ENCODE results near the gene MAGI2.

The MAGI2 gene

DNA sequence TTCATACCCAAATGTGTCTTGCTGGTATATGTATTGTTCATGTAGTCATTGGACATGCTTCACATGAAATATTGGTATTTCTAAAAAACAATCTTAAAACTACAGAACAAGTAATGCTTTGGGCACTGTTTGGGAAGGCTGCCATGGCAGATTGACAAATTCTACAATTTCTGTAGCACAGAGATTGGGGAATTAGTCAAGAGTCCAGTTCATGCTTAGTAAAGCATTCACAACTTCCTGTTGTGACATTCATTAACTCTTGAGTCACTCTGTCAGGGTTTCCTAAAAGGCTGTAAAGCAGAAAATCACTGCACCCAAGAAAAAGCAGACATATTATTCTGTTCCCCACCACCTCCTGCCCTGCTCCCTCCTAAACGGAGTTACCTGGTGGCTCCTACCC is 1256.0 kb downstream of the MAGI2 start:
- Histone ChIP-seq H3K9me2 (replicated peaks; ENCODE audit: control insufficient read depth, low read length) (no peaks in the 10 kb centered on the region), H3K4me3 (ENCODE audit: low read length) (no peak overlapping the region), H3K4me2 (ENCODE audit: low read length) (no peak overlapping the region), H3K27ac (ENCODE audit: low read depth, low read length) (no peak overlapping the region), H3K27me3 (ENCODE audit: control insufficient read depth, low read length) (no peaks in the 10 kb centered on the region), H3K9me3 (ENCODE audit: control insufficient read depth, insufficient read depth, low read length) (no peaks in the 10 kb centered on the region), H3F3A (ENCODE audit: control insufficient read depth, insufficient read depth) (no peaks in the 10 kb centered on the region), H3K79me2 (ENCODE audit: control insufficient read depth, low read length) (no peaks in the 10 kb centered on the region), H3K4me1 (ENCODE audit: control insufficient read depth, low read length) (no peaks in the 10 kb centered on the region), H3K36me3 (ENCODE audit: control insufficient read depth, low read length) (no peaks in the 10 kb centered on the region), H4K20me1 (ENCODE audit: control insufficient read depth, insufficient read depth, low read depth, low read length) (no peaks in the 10 kb centered on the region)
- TF ChIP-seq EZH2phosphoT487 (IDR thresholded peaks at IDR 0.05; ENCODE audit: borderline replicate concordance, low read length) = no peak
- TF ChIP-seq, protein P1, sequence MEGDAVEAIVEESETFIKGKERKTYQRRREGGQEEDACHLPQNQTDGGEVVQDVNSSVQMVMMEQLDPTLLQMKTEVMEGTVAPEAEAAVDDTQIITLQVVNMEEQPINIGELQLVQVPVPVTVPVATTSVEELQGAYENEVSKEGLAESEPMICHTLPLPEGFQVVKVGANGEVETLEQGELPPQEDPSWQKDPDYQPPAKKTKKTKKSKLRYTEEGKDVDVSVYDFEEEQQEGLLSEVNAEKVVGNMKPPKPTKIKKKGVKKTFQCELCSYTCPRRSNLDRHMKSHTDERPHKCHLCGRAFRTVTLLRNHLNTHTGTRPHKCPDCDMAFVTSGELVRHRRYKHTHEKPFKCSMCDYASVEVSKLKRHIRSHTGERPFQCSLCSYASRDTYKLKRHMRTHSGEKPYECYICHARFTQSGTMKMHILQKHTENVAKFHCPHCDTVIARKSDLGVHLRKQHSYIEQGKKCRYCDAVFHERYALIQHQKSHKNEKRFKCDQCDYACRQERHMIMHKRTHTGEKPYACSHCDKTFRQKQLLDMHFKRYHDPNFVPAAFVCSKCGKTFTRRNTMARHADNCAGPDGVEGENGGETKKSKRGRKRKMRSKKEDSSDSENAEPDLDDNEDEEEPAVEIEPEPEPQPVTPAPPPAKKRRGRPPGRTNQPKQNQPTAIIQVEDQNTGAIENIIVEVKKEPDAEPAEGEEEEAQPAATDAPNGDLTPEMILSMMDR (IDR thresholded peaks at IDR 0.05; ENCODE audit: low read depth, low read length, poor library complexity, severe bottlenecking) = no peak

GRCh38 chr7:78195281-78195680 is 1258.2 kb downstream of the MAGI2 start:
- no peak for TF ChIP-seq EZH2phosphoT487 (IDR thresholded peaks at IDR 0.05; ENCODE audit: borderline replicate concordance, low read length)
- Histone ChIP-seq H3K79me2 (ENCODE audit: control insufficient read depth, low read length) (no peaks in the 10 kb centered on the region), H3F3A (ENCODE audit: control insufficient read depth, insufficient read depth) (no peaks in the 10 kb centered on the region), H3K4me2 (ENCODE audit: low read length) (no peak overlapping the region), H4K20me1 (ENCODE audit: control insufficient read depth, insufficient read depth, low read depth, low read length) (no peaks in the 10 kb centered on the region), H3K9me2 (replicated peaks; ENCODE audit: control insufficient read depth, low read length) (no peaks in the 10 kb centered on the region), H3K4me3 (ENCODE audit: low read length) (no peak overlapping the region), H3K27ac (ENCODE audit: low read depth, low read length) (no peak overlapping the region), H3K27me3 (ENCODE audit: control insufficient read depth, low read length) (no peaks in the 10 kb centered on the region), H3K4me1 (ENCODE audit: control insufficient read depth, low read length) (no peaks in the 10 kb centered on the region), H3K36me3 (ENCODE audit: control insufficient read depth, low read length) (no peaks in the 10 kb centered on the region), H3K9me3 (ENCODE audit: control insufficient read depth, insufficient read depth, low read length) (no peaks in the 10 kb centered on the region)

DNA sequence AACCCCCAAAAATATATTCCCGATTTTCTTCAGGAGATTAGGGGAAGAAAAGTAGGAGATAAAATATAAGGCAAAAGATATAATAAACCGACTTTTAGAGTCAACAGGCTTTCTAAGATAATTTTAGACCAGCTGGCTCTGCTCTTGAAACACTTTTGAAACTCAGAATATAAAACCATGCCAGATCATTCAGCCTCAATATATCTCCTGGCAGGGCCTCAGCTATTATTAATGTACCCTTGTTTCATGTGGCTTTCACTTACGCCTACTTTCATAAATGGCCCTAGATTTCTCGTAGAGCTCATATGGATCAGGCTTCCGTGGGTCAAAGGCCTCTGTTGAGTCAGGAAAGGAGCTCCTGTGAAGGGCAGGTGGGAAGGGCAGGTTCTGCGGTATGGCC is 1258.9 kb downstream of the MAGI2 start:
- Histone ChIP-seq H3K9me3 (ENCODE audit: control insufficient read depth, insufficient read depth, low read length) (no peaks in the 10 kb centered on the region), H3K27ac (ENCODE audit: low read depth, low read length) (no peak overlapping the region), H4K20me1 (ENCODE audit: control insufficient read depth, insufficient read depth, low read depth, low read length) (no peaks in the 10 kb centered on the region), H3K9me2 (replicated peaks; ENCODE audit: control insufficient read depth, low read length) (no peaks in the 10 kb centered on the region), H3K79me2 (ENCODE audit: control insufficient read depth, low read length) (no peaks in the 10 kb centered on the region), H3K4me1 (ENCODE audit: control insufficient read depth, low read length) (no peaks in the 10 kb centered on the region), H3F3A (ENCODE audit: control insufficient read depth, insufficient read depth) (no peaks in the 10 kb centered on the region), H3K36me3 (ENCODE audit: control insufficient read depth, low read length) (no peaks in the 10 kb centered on the region), H3K27me3 (ENCODE audit: control insufficient read depth, low read length) (no peaks in the 10 kb centered on the region), H3K4me3 (ENCODE audit: low read length) (no peak overlapping the region), H3K4me2 (ENCODE audit: low read length) (no peak overlapping the region)
- no peak for TF ChIP-seq EZH2phosphoT487 (IDR thresholded peaks at IDR 0.05; ENCODE audit: borderline replicate concordance, low read length)
- TF ChIP-seq, protein P1 (IDR thresholded peaks at IDR 0.05; ENCODE audit: low read depth, low read length, poor library complexity, severe bottlenecking) = no peak

GRCh38 chr7:78191475-78192079 is 1261.9 kb downstream of the MAGI2 start:
- Histone ChIP-seq H3K79me2 (ENCODE audit: control insufficient read depth, low read length) (no peaks in the 10 kb centered on the region), H3K27me3 (ENCODE audit: control insufficient read depth, low read length) (no peaks in the 10 kb centered on the region), H3K9me3 (ENCODE audit: control insufficient read depth, insufficient read depth, low read length) (no peaks in the 10 kb centered on the region), H3K4me3 (ENCODE audit: low read length) (no peak overlapping the region), H3K9me2 (replicated peaks; ENCODE audit: control insufficient read depth, low read length) (no peaks in the 10 kb centered on the region), H3K4me1 (ENCODE audit: control insufficient read depth, low read length) (no peaks in the 10 kb centered on the region), H3K4me2 (ENCODE audit: low read length) (no peak overlapping the region), H3K36me3 (ENCODE audit: control insufficient read depth, low read length) (no peaks in the 10 kb centered on the region), H3K27ac (ENCODE audit: low read depth, low read length) (no peak overlapping the region), H3F3A (ENCODE audit: control insufficient read depth, insufficient read depth) (no peaks in the 10 kb centered on the region), H4K20me1 (ENCODE audit: control insufficient read depth, insufficient read depth, low read depth, low read length) (no peaks in the 10 kb centered on the region)
- no peak for TF ChIP-seq EZH2phosphoT487 (IDR thresholded peaks at IDR 0.05; ENCODE audit: borderline replicate concordance, low read length)
- TF ChIP-seq, protein P1 (IDR thresholded peaks at IDR 0.05; ENCODE audit: low read depth, low read length, poor library complexity, severe bottlenecking) = no peak
